HepG2 (cell line): ENCODE results near the gene CAGE1. TPM values are rescaled to one million over a fixed set of nuclear protein-coding genes. Genes with fewer than 3 reads are reported as not detected.

Source experiments
- ATF6 ChIP-seq: sonication (generic); formaldehyde crosslinking; conservative IDR thresholded peaks from 2 replicates; pipeline ENCODE4 v1.4.0; 2020; ENCODE audit warnings: missing genetic modification reagents
- CREB3 ChIP-seq: sonication (generic); formaldehyde crosslinking; IDR thresholded peaks from 2 replicates; pipeline ENCODE4 v1.5.0; 2020; ENCODE audit warnings: missing genetic modification reagents
- FOXP1 ChIP-seq, 2 experiments: fragments of 450-650 bp in 1 of 2; IDR thresholded peaks; 2 replicates each; pipeline ENCODE4 v1.6.1; 2017 to 2018; ENCODE audit warnings: antibody characterized with exemption in 1 of 2
- HIC2 ChIP-seq: sonication (generic); formaldehyde crosslinking; IDR thresholded peaks from 2 replicates; pipeline ENCODE4 v1.9.0; 2022; ENCODE audit warnings: low read depth, missing genetic modification reagents
- KLF16 ChIP-seq, 2 experiments: sonication (generic) in 1 of 2; formaldehyde crosslinking in 1 of 2; IDR thresholded peaks; 2 replicates each; pipeline versions ENCODE4 v1.6.1 to v1.8.0; 2016 to 2023; ENCODE audit warnings: missing genetic modification reagents in 2 of 2, missing compliant biosample characterization in 1 of 2
- LRRFIP1 ChIP-seq: sonication (generic); formaldehyde crosslinking; conservative IDR thresholded peaks from 2 replicates; pipeline ENCODE4 v1.4.0; 2020; ENCODE audit warnings: missing genetic modification reagents
- MAFF ChIP-seq: IDR thresholded peaks from 2 replicates; pipeline ENCODE4 v1.6.1; 2011; ENCODE audit warnings: low read depth, low read length, improper control_type of control experiment
- MYC ChIP-seq: sonication (generic); formaldehyde crosslinking; IDR thresholded peaks from 2 replicates; pipeline ENCODE4 v1.9.0; 2021; ENCODE audit warnings: missing genetic modification reagents, borderline replicate concordance
- PHF8 ChIP-seq: sonication (generic); formaldehyde crosslinking; IDR thresholded peaks from 2 replicates; pipeline ENCODE4 v1.5.0; 2020; ENCODE audit warnings: missing genetic modification reagents
- RXRB ChIP-seq: IDR thresholded peaks from 2 replicates; pipeline ENCODE4 v1.6.1; 2016; ENCODE audit warnings: borderline replicate concordance, missing genetic modification reagents, missing compliant biosample characterization
- TFDP2 ChIP-seq: sonication (generic); formaldehyde crosslinking; IDR thresholded peaks from 2 replicates; pipeline ENCODE4 v1.4.0; 2020; ENCODE audit warnings: missing genetic modification reagents
- TOPORS ChIP-seq: sonication (generic); formaldehyde crosslinking; IDR thresholded peaks from 2 replicates; pipeline ENCODE4 v1.8.0; 2023; ENCODE audit warnings: mild to moderate bottlenecking, missing genetic modification reagents
- ZNF512 ChIP-seq: sonication (generic); formaldehyde crosslinking; IDR thresholded peaks from 2 replicates; pipeline ENCODE4 v1.4.0; 2020; ENCODE audit warnings: mild to moderate bottlenecking, missing genetic modification reagents
- ZNF576 ChIP-seq: sonication (generic); formaldehyde crosslinking; IDR thresholded peaks from 2 replicates; pipeline ENCODE4 v1.4.0; 2020; ENCODE audit warnings: mild to moderate bottlenecking, missing genetic modification reagents
- ZNF772 ChIP-seq: sonication (generic); formaldehyde crosslinking; IDR thresholded peaks from 2 replicates; pipeline ENCODE4 v1.5.0; 2020; ENCODE audit warnings: mild to moderate bottlenecking, missing genetic modification reagents
- ZSCAN31 ChIP-seq: sonication (generic); formaldehyde crosslinking; IDR thresholded peaks from 2 replicates; pipeline ENCODE4 v1.5.0; 2020; ENCODE audit warnings: low read depth, mild to moderate bottlenecking, missing genetic modification reagents
- polyA plus RNA-seq, 8 experiments: library from polyadenylated mRNA; depleted of rRNA in 3 of 8; stranded (reverse) in 7 of 8; unstranded in 1 of 8; fragments of >200 nt; fragmentation: Illumina TruSeq in 4 of 8; extraction: Trizol in 4 of 8; gene quantifications; 2 replicates each; pipeline versions ENCODE4 v1.2.1 to v1.2.3, GENCODE V29; 2011 to 2016; ENCODE audit warnings: low read depth in 4 of 8, missing spikeins in 1 of 8, mixed read lengths in 1 of 8; ENCODE audit not compliant: insufficient read depth in 1 of 8
- total RNA-seq, 5 experiments: library from RNA; depleted of rRNA; stranded (reverse); fragments of >200 nt; fragmentation: Illumina TruSeq; extraction: Trizol; gene quantifications; 2 replicates each; pipeline ENCODE4 v1.2.3, GENCODE V29; 2016; ENCODE audit warnings: low read depth in 1 of 5

CAGE1 gene
- total and polyA plus RNA-seq, 2 of the 13 experiments (the other 11 are each of a cell fraction or from before 2014, with no cell fraction given): 0.03 to 0.15 TPM

GRCh38 chr6:7389451-7390225 is at the start of gene CAGE1, which contains the start of gene RIOK1 (continued):
- no peak for TF ChIP-seq FOXP1 (IDR thresholded peaks at IDR 0.05)
- TF ChIP-seq FOXP1 (CRISPR knock-in tag; IDR thresholded peaks at IDR 0.05): no peak
- TF ChIP-seq PHF8 (CRISPR knock-in tag): peak; percentile 97
- TF ChIP-seq MYC (CRISPR knock-in tag): peak; percentile 99
- peak; percentile 75; the same call in 1 of the 2 replicates for TF ChIP-seq CREB3 (CRISPR knock-in tag)
- peak; percentile 94 for TF ChIP-seq ZNF772 (CRISPR knock-in tag)
- TF ChIP-seq MAFF: no peak
- peak in 1 of 2 experiments; percentile 93; a peak in 2 of 4 replicates for TF ChIP-seq KLF16 (CRISPR knock-in tag; IDR thresholded peaks at IDR 0.05)
- 0 out of 2 replicates have a peak, but pooled peaks have one; percentile 66 for TF ChIP-seq ZNF576 (CRISPR knock-in tag)
- peak; percentile 93; the same call in 1 of the 2 replicates for TF ChIP-seq TOPORS
- peak; percentile 79 for TF ChIP-seq HIC2 (CRISPR knock-in tag)
- TF ChIP-seq ZSCAN31: peak; percentile 98
- TF ChIP-seq LRRFIP1 (CRISPR knock-in tag): 0 out of 2 replicates have a peak, but pooled peaks have one; percentile 31
- peak; percentile 12; the same call in 1 of the 2 replicates for TF ChIP-seq ATF6 (CRISPR knock-in tag)
- peak; percentile 78 for TF ChIP-seq RXRB (CRISPR knock-in tag)
- peak; percentile 91 for TF ChIP-seq TFDP2 (CRISPR knock-in tag)
- no peak for TF ChIP-seq ZNF512
